ENCODE data around the gene CSNK1G2.

The CSNK1G2 gene

DNA sequence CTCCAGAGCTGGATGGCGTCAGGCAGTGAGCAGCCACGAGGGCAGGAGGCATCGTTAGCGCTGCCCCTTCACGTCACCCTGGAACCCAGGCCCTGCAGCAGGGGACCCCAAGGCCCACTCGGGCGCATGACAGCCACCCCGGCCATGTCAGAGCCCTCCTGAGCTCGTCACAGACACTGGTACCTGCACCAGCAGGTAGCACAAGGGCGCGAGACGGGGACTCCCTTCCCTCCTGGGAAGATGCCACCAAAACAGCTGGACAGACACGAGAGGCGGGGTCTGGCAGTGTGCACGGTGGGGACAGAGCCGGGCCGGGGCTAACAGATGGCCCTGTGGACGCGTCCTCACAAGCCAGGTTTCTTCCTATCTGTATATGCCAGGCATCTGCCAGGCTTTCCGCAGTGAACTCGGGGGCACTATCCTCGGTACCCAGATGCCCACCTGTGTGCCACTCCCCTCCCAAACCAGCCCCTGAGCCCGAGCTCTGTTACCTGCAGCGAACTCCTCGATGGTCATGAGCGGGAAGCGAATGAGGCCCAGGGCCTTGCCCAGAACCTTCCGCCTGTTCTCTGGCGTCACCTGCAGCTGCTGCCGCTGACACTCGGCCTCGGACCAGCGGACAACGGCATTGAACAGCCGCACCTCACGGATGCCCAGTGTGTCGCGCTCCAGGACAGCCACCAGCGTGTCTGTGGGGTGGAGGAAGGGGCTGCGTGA lies 48.7 kb downstream of the CSNK1G2 start:
- Histone ChIP-seq H2BK12ac (ENCODE audit: low read length) (no peak overlapping the region), H3K4ac (ENCODE audit: low read depth, low read length) (no peak overlapping the region), H3K9me3 (ENCODE audit: insufficient read depth, low read depth, low read length) (no peaks in the 10 kb centered on the region), H3K36me3 (ENCODE audit: control insufficient read depth in 1 of 2, insufficient read depth in 2 of 2, low read length in 2 of 2) (peaks cover 59 to 64% of the 10 kb centered on the region in 2 experiments), H4K8ac (ENCODE audit: low read depth, low read length) (no peak overlapping the region), H3K4me1 (ENCODE audit: control insufficient read depth in 1 of 2, insufficient read depth in 2 of 2, low read length in 2 of 2) (peaks cover 0 to 2% of the 10 kb centered on the region in 2 experiments), H2BK120ac (ENCODE audit: insufficient read depth, low read length, poor library complexity) (no peak overlapping the region), H2AK5ac (ENCODE audit: low read length) (no peak overlapping the region), H3K14ac (ENCODE audit: low read length) (no peak overlapping the region), H3K79me1 (ENCODE audit: low read length) (no peaks in the 10 kb centered on the region), H3K18ac (ENCODE audit: low read length) (no peak overlapping the region), H3K23ac (ENCODE audit: low read length) (no peak overlapping the region), H3K27me3 (ENCODE audit: insufficient read depth, low read length) (no peaks in the 10 kb centered on the region), H3K27ac (ENCODE audit: low read depth, low read length) (no peak overlapping the region), H3K4me2 (ENCODE audit: low read length) (no peak overlapping the region), H3K79me2 (ENCODE audit: control insufficient read depth, insufficient read depth, low read length, poor library complexity) (no peaks in the 10 kb centered on the region), H2AFZ (ENCODE audit: insufficient read depth, low read length, poor library complexity) (no peak overlapping the region), H2BK5ac (ENCODE audit: low read depth, low read length, poor library complexity) (no peak overlapping the region), H4K12ac (ENCODE audit: low read depth, low read length) (no peak overlapping the region), H3K4me3 (ENCODE audit: low read depth, low read length) (peak overlapping the region; percentile 49), H3K9ac (ENCODE audit: low read length) (no peak overlapping the region), H4K91ac (ENCODE audit: low read depth, low read length) (no peak overlapping the region)
- no peak for DNase-seq
- WGBS (ENCODE audit: extremely low coverage, insufficient coverage, insufficient read length): no CpG with 5 or more reads among the region's 40 CpGs

DNA sequence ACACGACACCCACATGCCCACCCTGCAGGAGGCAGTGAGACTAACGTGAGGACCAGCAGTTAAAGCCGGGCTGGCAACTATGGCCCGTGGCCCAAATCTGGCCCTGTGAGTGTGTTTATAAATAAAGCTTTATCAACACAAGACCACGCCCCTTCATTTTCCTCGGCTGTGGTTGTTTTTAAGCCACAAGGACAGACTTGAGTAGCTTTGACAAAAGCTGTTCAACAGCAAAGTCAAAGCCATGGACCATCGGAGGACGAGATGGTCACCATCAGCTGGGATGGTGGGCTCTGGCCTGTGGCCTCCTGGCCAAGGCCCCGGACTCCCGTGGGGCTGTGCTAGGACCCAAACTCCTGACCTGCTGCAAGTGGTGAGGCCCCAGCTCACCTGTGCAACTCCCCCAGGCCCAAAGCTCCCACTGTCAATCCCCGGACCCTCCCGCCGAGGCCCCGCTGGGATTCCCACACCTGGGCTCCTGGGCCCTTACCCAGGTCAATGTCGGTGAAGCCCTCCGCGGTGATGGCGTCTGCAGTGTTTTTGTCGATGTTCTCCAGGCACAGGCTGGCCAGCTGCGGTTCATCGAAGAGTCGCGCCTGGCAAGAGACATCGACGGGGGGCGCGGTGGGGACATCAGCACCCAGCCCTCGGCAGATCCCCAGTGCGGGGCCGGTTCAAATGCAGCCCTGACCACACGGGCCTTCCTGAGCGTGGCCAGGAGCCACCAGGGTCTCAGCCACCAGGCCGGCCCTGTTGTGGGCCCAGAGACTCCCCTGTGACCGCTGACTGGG lies 49.5 kb downstream of the CSNK1G2 start:
- no peak overlapping the region for H2BK12ac ChIP-seq (ENCODE audit: low read length)
- no peaks in the 10 kb centered on the region for H3K79me1 ChIP-seq (ENCODE audit: low read length)
- no peak overlapping the region for H2BK5ac ChIP-seq (ENCODE audit: low read depth, low read length, poor library complexity)
- no peak overlapping the region for H2BK120ac ChIP-seq (ENCODE audit: insufficient read depth, low read length, poor library complexity)
- H3K9me3 ChIP-seq (ENCODE audit: insufficient read depth, low read depth, low read length): no peaks in the 10 kb centered on the region
- no peak for DNase-seq
- no peaks in the 10 kb centered on the region for H3K79me2 ChIP-seq (ENCODE audit: control insufficient read depth, insufficient read depth, low read length, poor library complexity)
- H3K14ac ChIP-seq (ENCODE audit: low read length): no peak overlapping the region
- H3K18ac ChIP-seq (ENCODE audit: low read length): no peak overlapping the region
- H3K4ac ChIP-seq (ENCODE audit: low read depth, low read length): no peak overlapping the region
- H2AFZ ChIP-seq (ENCODE audit: insufficient read depth, low read length, poor library complexity): no peak overlapping the region
- no peak overlapping the region for H4K8ac ChIP-seq (ENCODE audit: low read depth, low read length)
- no peaks in the 10 kb centered on the region for H3K27me3 ChIP-seq (ENCODE audit: insufficient read depth, low read length)
- H4K12ac ChIP-seq (ENCODE audit: low read depth, low read length): no peak overlapping the region
- H3K4me1 ChIP-seq (ENCODE audit: control insufficient read depth in 1 of 2, insufficient read depth in 2 of 2, low read length in 2 of 2): peaks cover 0 to 2% of the 10 kb centered on the region in 2 experiments
- no peak overlapping the region for H3K23ac ChIP-seq (ENCODE audit: low read length)
- WGBS (ENCODE audit: extremely low coverage, insufficient coverage, insufficient read length): no CpG with 5 or more reads among the region's 34 CpGs
- no peak overlapping the region for H3K27ac ChIP-seq (ENCODE audit: low read depth, low read length)
- peaks cover 53 to 56% of the 10 kb centered on the region in 2 experiments for H3K36me3 ChIP-seq (ENCODE audit: control insufficient read depth in 1 of 2, insufficient read depth in 2 of 2, low read length in 2 of 2)
- no peak overlapping the region for H3K9ac ChIP-seq (ENCODE audit: low read length)
- H3K4me2 ChIP-seq (ENCODE audit: low read length): no peak overlapping the region
- H2AK5ac ChIP-seq (ENCODE audit: low read length): no peak overlapping the region
- H3K4me3 ChIP-seq (ENCODE audit: low read depth, low read length): peak overlapping the region; percentile 49
- H4K91ac ChIP-seq (ENCODE audit: low read depth, low read length): no peak overlapping the region

DNA sequence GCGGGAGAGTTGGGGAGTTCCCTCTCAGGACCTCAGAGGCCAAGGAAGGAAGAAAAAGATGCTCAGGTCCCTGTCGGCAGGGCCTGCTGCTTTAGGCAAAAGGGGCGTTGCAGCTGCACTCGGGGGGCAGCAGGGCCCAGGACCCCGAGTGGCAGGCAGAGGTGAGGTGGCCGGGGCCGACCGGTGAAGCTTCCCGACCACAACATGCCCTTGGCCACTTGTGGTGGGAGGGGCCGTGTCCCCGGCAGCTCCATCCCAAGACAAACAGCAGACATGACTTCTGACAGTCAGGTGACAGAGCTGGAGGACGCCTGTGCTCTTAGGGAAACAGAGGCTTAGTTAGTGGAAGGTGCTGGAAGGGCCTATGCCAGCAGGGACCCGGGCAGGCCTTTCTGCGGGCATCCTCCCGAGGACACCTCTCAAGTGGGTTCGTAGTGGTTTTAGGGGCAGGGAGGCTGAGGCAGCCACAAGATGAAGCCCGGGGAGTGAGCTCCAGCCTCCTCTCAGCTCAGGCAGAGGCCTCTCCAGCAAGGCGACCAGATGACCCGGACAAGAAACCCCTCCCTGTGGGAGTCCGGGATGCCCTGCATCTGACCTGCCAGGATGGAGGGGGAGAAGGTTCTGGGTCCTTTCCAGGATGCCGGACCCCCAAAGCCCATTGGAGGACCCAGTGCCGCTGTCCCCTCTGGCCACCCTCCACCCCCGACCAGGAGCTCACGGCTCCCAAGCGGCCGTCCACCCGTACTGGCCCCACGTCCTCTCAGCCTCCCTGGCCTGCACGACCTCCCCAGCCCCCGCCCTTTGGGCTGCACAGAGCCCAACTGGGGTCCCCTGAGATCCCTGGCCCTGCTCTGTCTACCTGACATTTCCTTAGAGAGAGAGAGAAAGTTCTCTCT lies 50.3 kb downstream of the CSNK1G2 start:
- H3K27me3 ChIP-seq (ENCODE audit: insufficient read depth, low read length): no peaks in the 10 kb centered on the region
- no peak overlapping the region for H3K4me3 ChIP-seq (ENCODE audit: low read depth, low read length)

DNA sequence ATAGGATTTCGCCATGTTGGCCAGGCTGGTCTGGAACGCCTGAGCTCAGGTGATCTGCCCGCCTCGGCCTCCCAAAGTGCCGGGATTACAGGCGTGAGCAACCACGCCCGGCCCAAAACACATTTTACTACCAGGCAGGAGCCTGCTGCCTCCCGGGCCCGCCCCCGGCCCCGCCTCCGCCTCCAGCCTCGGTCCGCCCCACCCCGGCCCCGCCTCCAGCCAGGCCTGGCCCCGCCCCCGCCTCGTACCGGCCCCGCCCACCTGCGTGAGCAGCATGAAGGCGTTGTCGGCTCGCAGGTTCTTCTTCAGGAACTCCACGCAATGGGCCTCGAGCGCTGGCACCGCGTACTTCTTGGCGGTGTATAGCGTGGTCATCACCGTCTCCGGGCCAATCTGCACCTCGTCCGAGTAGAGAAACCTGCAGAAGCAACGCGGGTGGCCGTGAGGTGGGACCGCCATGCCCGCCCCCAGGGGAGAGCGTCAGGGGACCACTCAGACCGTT lies 51.8 kb downstream of the CSNK1G2 start:
- Histone ChIP-seq H3K4me3 (ENCODE audit: low read depth, low read length) (no peak overlapping the region), H3K9ac (ENCODE audit: low read length) (no peak overlapping the region), H3K14ac (ENCODE audit: low read length) (no peak overlapping the region), H3K4me2 (ENCODE audit: low read length) (no peak overlapping the region), H2AK5ac (ENCODE audit: low read length) (no peak overlapping the region), H2AFZ (ENCODE audit: insufficient read depth, low read length, poor library complexity) (no peak overlapping the region), H3K4ac (ENCODE audit: low read depth, low read length) (no peak overlapping the region), H3K36me3 (ENCODE audit: control insufficient read depth in 1 of 2, insufficient read depth in 2 of 2, low read length in 2 of 2) (peaks cover 33 to 46% of the 10 kb centered on the region in 2 experiments), H3K27me3 (ENCODE audit: insufficient read depth, low read length) (no peaks in the 10 kb centered on the region), H4K91ac (ENCODE audit: low read depth, low read length) (no peak overlapping the region), H2BK12ac (ENCODE audit: low read length) (no peak overlapping the region), H4K8ac (ENCODE audit: low read depth, low read length) (no peak overlapping the region), H4K12ac (ENCODE audit: low read depth, low read length) (no peak overlapping the region), H3K23ac (ENCODE audit: low read length) (no peak overlapping the region), H2BK5ac (ENCODE audit: low read depth, low read length, poor library complexity) (no peak overlapping the region), H3K79me1 (ENCODE audit: low read length) (no peaks in the 10 kb centered on the region), H3K4me1 (ENCODE audit: control insufficient read depth in 1 of 2, insufficient read depth in 2 of 2, low read length in 2 of 2) (peaks cover 0 to 2% of the 10 kb centered on the region in 2 experiments), H3K9me3 (ENCODE audit: insufficient read depth, low read depth, low read length) (no peaks in the 10 kb centered on the region), H3K79me2 (ENCODE audit: control insufficient read depth, insufficient read depth, low read length, poor library complexity) (no peaks in the 10 kb centered on the region), H2BK120ac (ENCODE audit: insufficient read depth, low read length, poor library complexity) (no peak overlapping the region), H3K18ac (ENCODE audit: low read length) (no peak overlapping the region), H3K27ac (ENCODE audit: low read depth, low read length) (no peak overlapping the region)
- DNase-seq: peak; percentile 62
- WGBS (ENCODE audit: extremely low coverage, insufficient coverage, insufficient read length): no CpG with 5 or more reads among the region's 44 CpGs

More for the DNA sequence above, 50.3 kb downstream of the CSNK1G2 start:
- H4K8ac ChIP-seq (ENCODE audit: low read depth, low read length): no peak overlapping the region
- no peak overlapping the region for H3K23ac ChIP-seq (ENCODE audit: low read length)
- DNase-seq: no peak
- no peak overlapping the region for H2BK12ac ChIP-seq (ENCODE audit: low read length)
- H3K4me1 ChIP-seq (ENCODE audit: control insufficient read depth in 1 of 2, insufficient read depth in 2 of 2, low read length in 2 of 2): peaks cover 0 to 2% of the 10 kb centered on the region in 2 experiments
- H3K79me1 ChIP-seq (ENCODE audit: low read length): no peaks in the 10 kb centered on the region
- H3K36me3 ChIP-seq (ENCODE audit: control insufficient read depth in 1 of 2, insufficient read depth in 2 of 2, low read length in 2 of 2): peaks cover 45 to 48% of the 10 kb centered on the region in 2 experiments
- H3K18ac ChIP-seq (ENCODE audit: low read length): no peak overlapping the region
- H2AFZ ChIP-seq (ENCODE audit: insufficient read depth, low read length, poor library complexity): no peak overlapping the region
- no peak overlapping the region for H2BK5ac ChIP-seq (ENCODE audit: low read depth, low read length, poor library complexity)
- H3K4ac ChIP-seq (ENCODE audit: low read depth, low read length): no peak overlapping the region
- no peak overlapping the region for H3K14ac ChIP-seq (ENCODE audit: low read length)
- no peak overlapping the region for H3K9ac ChIP-seq (ENCODE audit: low read length)
- H3K79me2 ChIP-seq (ENCODE audit: control insufficient read depth, insufficient read depth, low read length, poor library complexity): no peaks in the 10 kb centered on the region
- no peak overlapping the region for H3K27ac ChIP-seq (ENCODE audit: low read depth, low read length)
- H4K91ac ChIP-seq (ENCODE audit: low read depth, low read length): no peak overlapping the region
- no peaks in the 10 kb centered on the region for H3K9me3 ChIP-seq (ENCODE audit: insufficient read depth, low read depth, low read length)
- H2AK5ac ChIP-seq (ENCODE audit: low read length): no peak overlapping the region
- H4K12ac ChIP-seq (ENCODE audit: low read depth, low read length): no peak overlapping the region
- H2BK120ac ChIP-seq (ENCODE audit: insufficient read depth, low read length, poor library complexity): no peak overlapping the region
- no CpG with 5 or more reads among the region's 30 CpGs for WGBS (ENCODE audit: extremely low coverage, insufficient coverage, insufficient read length)
- H3K4me2 ChIP-seq (ENCODE audit: low read length): no peak overlapping the region
